HEK293 (cell line): ENCODE measurements around the gene BATF2.

Source experiments
- TRIM28 ChIP-seq: IDR thresholded peaks from 2 replicates; pipeline ENCODE4 v1.6.1; 2011; ENCODE audit warnings: low read length, control low read depth, borderline replicate concordance
- ZNF146 ChIP-seq: fragments of 450-650 bp; formaldehyde crosslinking; IDR thresholded peaks from 2 replicates; pipeline ENCODE4 v1.5.1; 2016; ENCODE audit warnings: missing biosample characterization, missing genetic modification characterization
- ZNF600 ChIP-seq: fragments of 450-650 bp; formaldehyde crosslinking; IDR thresholded peaks from 2 replicates; pipeline ENCODE4 v1.5.1; 2016; ENCODE audit warnings: missing biosample characterization, missing genetic modification characterization
- ZNF623 ChIP-seq: fragments of 450-650 bp; formaldehyde crosslinking; IDR thresholded peaks from 2 replicates; pipeline ENCODE4 v1.5.1; 2016; ENCODE audit warnings: missing biosample characterization, missing genetic modification characterization
- TF ChIP-seq, protein P1 (sequence below): fragments of 450-650 bp; formaldehyde crosslinking; IDR thresholded peaks from 2 replicates; pipeline ENCODE4 v1.5.1; 2016; ENCODE audit warnings: missing biosample characterization, missing genetic modification characterization
- TF ChIP-seq, protein P2 (sequence below): fragments of 450-650 bp; formaldehyde crosslinking; IDR thresholded peaks from 2 replicates; pipeline ENCODE4 v1.5.1; 2016; ENCODE audit warnings: missing biosample characterization, missing genetic modification characterization
- TF ChIP-seq, protein P3 (sequence below): fragments of 450-650 bp; formaldehyde crosslinking; IDR thresholded peaks from 2 replicates; pipeline ENCODE4 v1.5.1; 2016; ENCODE audit warnings: missing biosample characterization, missing genetic modification characterization

DNA sequence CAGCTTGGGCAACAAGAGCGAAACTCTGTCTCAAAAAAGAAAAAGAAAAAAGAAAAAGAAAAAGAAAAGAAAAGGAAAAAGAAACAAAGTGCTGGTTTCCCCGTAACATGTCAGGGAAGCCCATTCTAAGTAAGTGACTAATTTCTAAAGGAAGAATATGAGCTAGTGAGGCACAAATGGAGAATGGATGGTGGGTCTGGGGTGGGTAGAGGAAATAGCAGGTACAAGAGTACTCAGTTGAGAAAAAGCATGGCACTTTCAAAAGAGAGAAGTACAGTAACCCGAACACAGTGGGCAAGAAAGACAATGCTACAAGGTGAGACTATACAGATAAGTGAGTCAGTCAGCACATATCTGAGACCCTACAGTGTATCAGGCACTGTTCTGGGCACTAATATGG lies 29.4 kb downstream of the BATF2 start:
- TF ChIP-seq TRIM28 (no peak), ZNF600 (tag by site-specific recombination) (no peak), ZNF146 (tag by site-specific recombination) (no peak), ZNF623 (tag by site-specific recombination) (no peak)
- TF ChIP-seq, protein P1, sequence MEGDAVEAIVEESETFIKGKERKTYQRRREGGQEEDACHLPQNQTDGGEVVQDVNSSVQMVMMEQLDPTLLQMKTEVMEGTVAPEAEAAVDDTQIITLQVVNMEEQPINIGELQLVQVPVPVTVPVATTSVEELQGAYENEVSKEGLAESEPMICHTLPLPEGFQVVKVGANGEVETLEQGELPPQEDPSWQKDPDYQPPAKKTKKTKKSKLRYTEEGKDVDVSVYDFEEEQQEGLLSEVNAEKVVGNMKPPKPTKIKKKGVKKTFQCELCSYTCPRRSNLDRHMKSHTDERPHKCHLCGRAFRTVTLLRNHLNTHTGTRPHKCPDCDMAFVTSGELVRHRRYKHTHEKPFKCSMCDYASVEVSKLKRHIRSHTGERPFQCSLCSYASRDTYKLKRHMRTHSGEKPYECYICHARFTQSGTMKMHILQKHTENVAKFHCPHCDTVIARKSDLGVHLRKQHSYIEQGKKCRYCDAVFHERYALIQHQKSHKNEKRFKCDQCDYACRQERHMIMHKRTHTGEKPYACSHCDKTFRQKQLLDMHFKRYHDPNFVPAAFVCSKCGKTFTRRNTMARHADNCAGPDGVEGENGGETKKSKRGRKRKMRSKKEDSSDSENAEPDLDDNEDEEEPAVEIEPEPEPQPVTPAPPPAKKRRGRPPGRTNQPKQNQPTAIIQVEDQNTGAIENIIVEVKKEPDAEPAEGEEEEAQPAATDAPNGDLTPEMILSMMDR (tag by site-specific recombination): no peak
- TF ChIP-seq, protein P2, sequence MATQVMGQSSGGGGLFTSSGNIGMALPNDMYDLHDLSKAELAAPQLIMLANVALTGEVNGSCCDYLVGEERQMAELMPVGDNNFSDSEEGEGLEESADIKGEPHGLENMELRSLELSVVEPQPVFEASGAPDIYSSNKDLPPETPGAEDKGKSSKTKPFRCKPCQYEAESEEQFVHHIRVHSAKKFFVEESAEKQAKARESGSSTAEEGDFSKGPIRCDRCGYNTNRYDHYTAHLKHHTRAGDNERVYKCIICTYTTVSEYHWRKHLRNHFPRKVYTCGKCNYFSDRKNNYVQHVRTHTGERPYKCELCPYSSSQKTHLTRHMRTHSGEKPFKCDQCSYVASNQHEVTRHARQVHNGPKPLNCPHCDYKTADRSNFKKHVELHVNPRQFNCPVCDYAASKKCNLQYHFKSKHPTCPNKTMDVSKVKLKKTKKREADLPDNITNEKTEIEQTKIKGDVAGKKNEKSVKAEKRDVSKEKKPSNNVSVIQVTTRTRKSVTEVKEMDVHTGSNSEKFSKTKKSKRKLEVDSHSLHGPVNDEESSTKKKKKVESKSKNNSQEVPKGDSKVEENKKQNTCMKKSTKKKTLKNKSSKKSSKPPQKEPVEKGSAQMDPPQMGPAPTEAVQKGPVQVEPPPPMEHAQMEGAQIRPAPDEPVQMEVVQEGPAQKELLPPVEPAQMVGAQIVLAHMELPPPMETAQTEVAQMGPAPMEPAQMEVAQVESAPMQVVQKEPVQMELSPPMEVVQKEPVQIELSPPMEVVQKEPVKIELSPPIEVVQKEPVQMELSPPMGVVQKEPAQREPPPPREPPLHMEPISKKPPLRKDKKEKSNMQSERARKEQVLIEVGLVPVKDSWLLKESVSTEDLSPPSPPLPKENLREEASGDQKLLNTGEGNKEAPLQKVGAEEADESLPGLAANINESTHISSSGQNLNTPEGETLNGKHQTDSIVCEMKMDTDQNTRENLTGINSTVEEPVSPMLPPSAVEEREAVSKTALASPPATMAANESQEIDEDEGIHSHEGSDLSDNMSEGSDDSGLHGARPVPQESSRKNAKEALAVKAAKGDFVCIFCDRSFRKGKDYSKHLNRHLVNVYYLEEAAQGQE (tag by site-specific recombination): no peak
- TF ChIP-seq, protein P3, sequence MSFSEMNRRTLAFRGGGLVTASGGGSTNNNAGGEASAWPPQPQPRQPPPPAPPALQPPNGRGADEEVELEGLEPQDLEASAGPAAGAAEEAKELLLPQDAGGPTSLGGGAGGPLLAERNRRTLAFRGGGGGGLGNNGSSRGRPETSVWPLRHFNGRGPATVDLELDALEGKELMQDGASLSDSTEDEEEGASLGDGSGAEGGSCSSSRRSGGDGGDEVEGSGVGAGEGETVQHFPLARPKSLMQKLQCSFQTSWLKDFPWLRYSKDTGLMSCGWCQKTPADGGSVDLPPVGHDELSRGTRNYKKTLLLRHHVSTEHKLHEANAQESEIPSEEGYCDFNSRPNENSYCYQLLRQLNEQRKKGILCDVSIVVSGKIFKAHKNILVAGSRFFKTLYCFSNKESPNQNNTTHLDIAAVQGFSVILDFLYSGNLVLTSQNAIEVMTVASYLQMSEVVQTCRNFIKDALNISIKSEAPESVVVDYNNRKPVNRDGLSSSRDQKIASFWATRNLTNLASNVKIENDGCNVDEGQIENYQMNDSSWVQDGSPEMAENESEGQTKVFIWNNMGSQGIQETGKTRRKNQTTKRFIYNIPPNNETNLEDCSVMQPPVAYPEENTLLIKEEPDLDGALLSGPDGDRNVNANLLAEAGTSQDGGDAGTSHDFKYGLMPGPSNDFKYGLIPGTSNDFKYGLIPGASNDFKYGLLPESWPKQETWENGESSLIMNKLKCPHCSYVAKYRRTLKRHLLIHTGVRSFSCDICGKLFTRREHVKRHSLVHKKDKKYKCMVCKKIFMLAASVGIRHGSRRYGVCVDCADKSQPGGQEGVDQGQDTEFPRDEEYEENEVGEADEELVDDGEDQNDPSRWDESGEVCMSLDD (tag by site-specific recombination): no peak
